Stimulated activated CD8-positive, alpha-beta memory T cell treated with anti-CD3 and anti-CD28 coated beads, Interleukin-12 subunit alpha, Interleukin-12 subunit beta, amount 100 ng/mL, for 4 hours (primary cell): Measurements from ENCODE around the gene CLMN.

ENCODE experiments used
- DNase-seq: peaks from one replicate; pipeline ENCODE4 v3.0.0-alpha.2; 2020; ENCODE audit warnings: low read depth

The CLMN gene

DNA sequence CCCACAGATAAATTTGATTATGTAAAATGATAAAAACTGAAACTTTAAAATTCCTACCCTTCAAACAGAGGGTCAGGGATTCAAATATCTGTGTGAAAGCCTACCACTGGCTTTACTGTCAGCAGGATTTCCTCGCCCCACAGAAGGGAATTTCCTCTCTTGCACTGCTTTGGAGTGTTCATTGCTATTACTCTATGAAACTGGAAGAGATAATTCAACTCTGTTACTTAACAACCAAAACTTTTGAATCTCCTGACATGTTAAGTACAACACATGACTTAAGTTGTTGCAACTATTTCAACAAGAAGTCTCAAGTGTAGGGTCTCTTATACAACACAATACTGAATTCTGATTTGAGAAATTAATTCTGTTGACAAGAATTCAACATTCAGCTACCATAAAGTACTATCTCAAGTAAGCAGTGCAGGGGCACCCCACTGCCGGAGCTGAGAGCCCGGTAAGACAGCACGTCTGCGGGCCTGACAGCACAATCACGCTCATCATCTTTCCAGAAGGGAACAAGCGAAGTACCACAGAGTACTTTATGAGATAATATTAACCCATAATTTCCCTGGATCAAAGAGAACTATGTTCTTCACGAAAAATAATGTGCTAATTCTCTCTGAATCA is 185.3 kb downstream of the CLMN start:
- DNase-seq = no peak

DNA sequence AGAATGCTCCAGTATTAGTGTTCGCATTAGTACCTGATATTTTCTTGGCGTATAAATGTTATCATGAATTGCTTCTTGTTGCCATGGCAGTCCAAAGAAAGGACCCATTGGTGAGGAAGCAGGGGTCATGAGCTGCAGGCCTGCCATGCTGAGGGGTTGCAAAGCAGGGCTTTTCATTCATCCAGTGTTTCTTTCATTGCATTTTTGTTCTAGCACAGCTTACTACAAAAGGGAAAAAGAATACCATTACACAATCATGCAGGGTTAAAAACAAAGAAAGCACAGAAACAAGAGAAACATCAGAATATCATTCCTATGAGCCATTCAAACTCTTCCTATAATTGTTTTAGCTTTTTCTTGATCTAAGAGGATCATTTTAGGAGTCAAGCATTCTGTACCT is 186.4 kb downstream of the CLMN start:
- no peak for DNase-seq

DNA sequence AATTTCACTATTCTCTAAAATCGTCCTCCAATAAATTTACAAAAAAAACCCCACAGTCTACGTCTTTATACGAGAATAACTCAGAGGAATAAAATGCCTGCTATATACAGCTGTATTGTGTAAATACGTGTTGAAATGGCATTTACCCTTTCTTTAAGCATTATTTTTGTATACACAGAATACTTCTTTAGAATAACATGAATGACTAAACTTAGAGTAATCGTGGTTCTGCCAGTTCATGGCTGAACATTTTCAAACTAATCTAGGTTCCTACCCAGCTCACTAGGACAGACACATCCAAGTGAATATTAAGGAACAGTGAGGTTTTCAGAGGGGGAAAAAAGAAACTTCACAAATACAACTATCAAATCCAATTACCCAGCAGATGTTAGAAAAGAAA is 186.9 kb downstream of the CLMN start:
- no peak for DNase-seq
